HepG2 (cell line): ENCODE results near the gene CYB561.

Experiments
- CREB1 ChIP-seq, 2 experiments: fragments of 450-650 bp in 1 of 2; IDR thresholded peaks; 2 replicates each; pipeline ENCODE4 v1.6.1; 2016 to 2017; ENCODE audit warnings: control low read depth in 1 of 2, mild to moderate bottlenecking in 1 of 2, missing compliant biosample characterization in 1 of 2, missing genetic modification characterization in 1 of 2
- FOSL1 ChIP-seq: sonication (generic); formaldehyde crosslinking; IDR thresholded peaks from 2 replicates; pipeline ENCODE4 v1.9.0; 2021; ENCODE audit warnings: missing genetic modification reagents, borderline replicate concordance
- HNRNPK ChIP-seq: fragments of 200-400 bp; formaldehyde crosslinking; IDR thresholded peaks from 2 replicates; pipeline ENCODE4 v1.6.1; 2018; ENCODE audit warnings: low read length, low read depth, moderate library complexity, mild to moderate bottlenecking; ENCODE audit not compliant: poor library complexity, severe bottlenecking
- NFYB ChIP-seq: sonication (generic); formaldehyde crosslinking; IDR thresholded peaks from 2 replicates; pipeline ENCODE4 v1.4.0; 2020; ENCODE audit warnings: missing genetic modification reagents
- POLR2A ChIP-seq, 2 experiments: IDR thresholded peaks; 2 replicates each; pipeline ENCODE4 v1.6.1; 2011; ENCODE audit warnings: low read depth in 2 of 2, low read length in 2 of 2, mild to moderate bottlenecking in 1 of 2, moderate library complexity in 1 of 2; ENCODE audit not compliant: insufficient read depth in 1 of 2
- RBFOX2 ChIP-seq: fragments of 200-400 bp; formaldehyde crosslinking; IDR thresholded peaks from 2 replicates; pipeline ENCODE4 v1.6.1; 2017; ENCODE audit warnings: low read depth, mild to moderate bottlenecking, low read length
- RFX5 ChIP-seq: IDR thresholded peaks from 2 replicates; pipeline ENCODE4 v1.6.1; 2011; ENCODE audit warnings: low read depth, low read length, improper control_type of control experiment
- SIN3A ChIP-seq: IDR thresholded peaks from 2 replicates; pipeline ENCODE4 v1.6.1; 2011; ENCODE audit warnings: low read depth, mild to moderate bottlenecking, control low read depth, low read length, borderline replicate concordance
- SMC3 ChIP-seq: IDR thresholded peaks from 2 replicates; pipeline ENCODE4 v1.6.1; 2011; ENCODE audit warnings: low read length, improper control_type of control experiment
- SP1 ChIP-seq, 2 experiments: fragments of 450-650 bp in 1 of 2; sonication (generic) in 1 of 2; formaldehyde crosslinking in 1 of 2; IDR thresholded peaks; 2 replicates each; pipeline versions ENCODE4 v1.4.0 to v1.6.1; 2016 to 2020; ENCODE audit warnings: missing genetic modification reagents in 1 of 2
- SRF ChIP-seq: IDR thresholded peaks from 2 replicates; pipeline ENCODE4 v1.6.1; 2011; ENCODE audit warnings: mild to moderate bottlenecking, low read depth, low read length, moderate library complexity
- ZNF281 ChIP-seq: sonication (generic); formaldehyde crosslinking; IDR thresholded peaks from 2 replicates; pipeline ENCODE4 v1.4.0; 2020; ENCODE audit warnings: missing genetic modification reagents, borderline replicate concordance

GRCh38 chr17:63395075-63395805, 50.9 kb downstream of the CYB561 start:
- TF ChIP-seq ZNF281 (CRISPR knock-in tag) (no peak), SIN3A (no peak), HNRNPK (no peak), FOSL1 (CRISPR knock-in tag) (no peak), RFX5 (no peak), RBFOX2 (no peak), SRF (no peak), SP1 (IDR thresholded peaks at IDR 0.05) (no peak), SP1 (CRISPR knock-in tag; IDR thresholded peaks at IDR 0.05) (no peak), NFYB (CRISPR knock-in tag) (no peak), SMC3 (no peak), CREB1 (IDR thresholded peaks at IDR 0.05) (no peak), CREB1 (CRISPR knock-in tag; IDR thresholded peaks at IDR 0.05) (no peak), POLR2A (IDR thresholded peaks at IDR 0.05; ENCODE audit: insufficient read depth in 1 of 2, low read depth in 2 of 2, low read length in 2 of 2) (no peak)
